T follicular helper cell (primary cell): ENCODE results near the gene LGALS12.

Source experiments
- DNase-seq: peaks from one replicate; pipeline ENCODE4 v3.0.0-alpha.2; 2020; ENCODE audit warnings: low read depth

Gene LGALS12

GRCh38 chr11:63560506-63561180 lies 54.8 kb downstream of the LGALS12 start:
- DNase-seq: no peak

GRCh38 chr11:63563201-63564055 lies 57.5 kb downstream of the LGALS12 start, which contains the start of gene PLAAT2:
TSS of gene PLAAT2 (minus strand) at chr11:63563379. CDS start at chr11:63563324, 55 bp downstream.
- no peak for DNase-seq

GRCh38 chr11:63564056-63564774 lies 58.3 kb downstream of the LGALS12 start:
- DNase-seq: no peak

GRCh38 chr11:63564784-63565350 lies 59.0 kb downstream of the LGALS12 start:
- DNase-seq: no peak
